GM12878 (cell line): Measurements from ENCODE around the gene OFD1. TPM values are rescaled to one million over a fixed set of nuclear protein-coding genes. Genes with fewer than 3 reads are reported as not detected.
A peak's percentile ranks its signal among the peaks of the same experiment; 100 is the strongest.

Experiments used
- ATAC-seq: fragments of 200-7000 bp; cut with Tn5 transposase; 3 replicates; pipeline ENCODE4 v1.9.1; 2020; ENCODE audit warnings: mild to moderate bottlenecking, moderate library complexity
- BruUV-seq: library from RNA; stranded (reverse); fragments of 400-500 nt; replicated peaks from 2 replicates; lab custom pipeline; 2021; lab: Mats Ljungman, UMichigan
- CTCF ChIA-PET: fragments of 300-600 bp; sonication (Branson Sonifier 250); formaldehyde crosslinking; extraction: SDS; loops from one replicate; lab custom pipeline; 2021; ENCODE audit warnings: inconsistent platforms; lab: Yijun Ruan, JAX
- POLR2A ChIA-PET: fragments of 350-600 bp; formaldehyde crosslinking; extraction: SDS; loops from one replicate; lab custom pipeline; 2021; ENCODE audit warnings: inconsistent platforms; lab: Charles Lee
- RAD21 ChIA-PET: fragments of 300-600 bp; sonication (Branson Sonifier 250); formaldehyde crosslinking; loops from one replicate; lab custom pipeline; 2023; ENCODE audit warnings: antibody characterized with exemption; ENCODE audit not compliant: unreplicated experiment; lab: Charles Lee
- SMC1A ChIA-PET: fragments of 300-600 bp; sonication (Branson Sonifier 250); formaldehyde crosslinking; loops from one replicate; lab custom pipeline; 2023; ENCODE audit not compliant: unreplicated experiment, uncharacterized antibody; lab: Charles Lee
- DNase-seq: peaks from one replicate; pipeline ENCODE4 v3.0.0-alpha.2; 2011; ENCODE audit warnings: low read depth, low spot score
- FAIRE-seq: peaks from 3 replicates; lab custom pipeline; 2011; peaks lifted over from hg19 to GRCh38; lab: Jason Lieb, UNC
- H2AFZ ChIP-seq: 2 replicates; pipeline ENCODE4 v1.6.0; 2011; ENCODE audit warnings: low read depth, low read length, control low read depth; ENCODE audit not compliant: control insufficient read depth
- H3K27ac ChIP-seq: 2 replicates; pipeline ENCODE4 v1.5.1; 2011; ENCODE audit warnings: control low read depth; ENCODE audit not compliant: control insufficient read depth, insufficient read depth
- H3K27me3 ChIP-seq, 2 experiments: replicated peaks in 1 of 2; 2 replicates each; pipeline versions ENCODE4 v1.6.0 to v1.6.1; 2011; ENCODE audit warnings: low read length in 1 of 2; ENCODE audit not compliant: control insufficient read depth in 2 of 2, insufficient read depth in 2 of 2
- H3K36me3 ChIP-seq, 2 experiments: 2 replicates each; pipeline ENCODE4 v1.5.1; 2011; ENCODE audit warnings: low read length in 1 of 2; ENCODE audit not compliant: control insufficient read depth in 2 of 2, insufficient read depth in 2 of 2
- H3K4me1 ChIP-seq: 2 replicates; pipeline ENCODE4 v1.6.1; 2011; ENCODE audit warnings: mild to moderate bottlenecking, low read length, moderate library complexity, mixed read lengths; ENCODE audit not compliant: control insufficient read depth, insufficient read depth
- H3K4me2 ChIP-seq: 2 replicates; pipeline ENCODE4 v1.6.0; 2011; ENCODE audit warnings: control low read depth; ENCODE audit not compliant: control insufficient read depth, insufficient read depth
- H3K4me3 ChIP-seq: fragments of 200-600 bp; sonication (generic); 2 replicates; pipeline ENCODE4 v1.5.1; 2016
- H3K79me2 ChIP-seq: 2 replicates; pipeline ENCODE4 v1.6.0; 2011; ENCODE audit warnings: low read length; ENCODE audit not compliant: control insufficient read depth, insufficient read depth
- H3K9ac ChIP-seq: 2 replicates; pipeline ENCODE4 v1.8.0; 2011; ENCODE audit warnings: low read length, control low read depth, mixed read lengths; ENCODE audit not compliant: control insufficient read depth, insufficient read depth
- H3K9me3 ChIP-seq: replicated peaks from 3 replicates; pipeline ENCODE4 v1.5.1; 2011; ENCODE audit warnings: mild to moderate bottlenecking, low read length; ENCODE audit not compliant: control insufficient read depth, insufficient read depth
- H4K20me1 ChIP-seq: 2 replicates; pipeline ENCODE4 v1.6.0; 2011; ENCODE audit not compliant: control insufficient read depth, insufficient read depth
- E4F1 ChIP-seq: fragments of 450-650 bp; IDR thresholded peaks from 2 replicates; pipeline ENCODE4 v1.6.1; 2018; ENCODE audit warnings: borderline replicate concordance, mild to moderate bottlenecking; ENCODE audit not compliant: partially characterized antibody
- FOXK2 ChIP-seq: fragments of 450-650 bp; IDR thresholded peaks from 2 replicates; pipeline ENCODE4 v1.6.1; 2017; ENCODE audit warnings: mild to moderate bottlenecking, moderate library complexity
- GABPA ChIP-seq: IDR thresholded peaks from 2 replicates; pipeline ENCODE4 v1.6.1; 2014; ENCODE audit warnings: antibody characterized with exemption, low read depth, mild to moderate bottlenecking, inconsistent platforms
- GATAD2B ChIP-seq: fragments of 450-650 bp; conservative IDR thresholded peaks from 2 replicates; pipeline ENCODE4 v1.6.1; 2017; ENCODE audit warnings: low read depth, mild to moderate bottlenecking, moderate library complexity
- RFX5 ChIP-seq: IDR thresholded peaks from 2 replicates; pipeline ENCODE4 v1.6.1; 2011; ENCODE audit warnings: low read depth, low read length, improper control_type of control experiment
- RUNX3 ChIP-seq: IDR thresholded peaks from 2 replicates; pipeline ENCODE4 v1.6.1; 2012; ENCODE audit warnings: low read length, inconsistent platforms
- SREBF2 ChIP-seq: IDR thresholded peaks from 2 replicates; pipeline ENCODE4 v1.6.1; 2012; ENCODE audit warnings: mild to moderate bottlenecking, low read length
- SUPT20H ChIP-seq: IDR thresholded peaks from 2 replicates; pipeline ENCODE4 v1.6.1; 2011; ENCODE audit warnings: low read depth, mild to moderate bottlenecking, low read length, moderate library complexity, borderline replicate concordance; ENCODE audit not compliant: control insufficient read depth
- ZNF384 ChIP-seq: IDR thresholded peaks from 2 replicates; pipeline ENCODE4 v1.6.1; 2012; ENCODE audit warnings: low read depth, mild to moderate bottlenecking, low read length, improper control_type of control experiment, borderline replicate concordance
- WGBS: methylation state at CpG from one replicate; pipeline ENCODE4 v1.1.6; 2016; ENCODE audit warnings: low lambda C conversion rate; ENCODE audit not compliant: insufficient replicate concordance, insufficient coverage; ENCODE audit errors: missing lambda C conversion rate; 5-methylcytosine and 5-hydroxymethylcytosine counted together
- in situ Hi-C: fragments of 300-500 bp; cut with MboI; formaldehyde crosslinking; loops from 9 replicates; pipeline ENCODE4 v1.14.3; 2018; ENCODE audit warnings: mixed read lengths
- intact Hi-C: fragments of 100-400 bp; cut with micrococcal nuclease; formaldehyde crosslinking; loops from one replicate; pipeline ENCODE4 v1.14.2; 2022; ENCODE audit not compliant: unreplicated experiment
- polyA plus RNA-seq, 11 experiments: library from polyadenylated mRNA; depleted of rRNA in 4 of 11; unstranded in 6 of 11; stranded (reverse) in 5 of 11; fragments of >200 nt; fragmentation: Nextera tagmentation in 4 of 11; fragmentation: Illumina TruSeq in 1 of 11; extraction: Ambion mirVana in 4 of 11; extraction: Trizol in 1 of 11; gene quantifications; 1 replicate in 1 of 11; 2 replicates in 10 of 11; pipeline versions ENCODE4 v1.2.1 to v1.2.3, GENCODE V29; 2011 to 2016; ENCODE audit warnings: inconsistent platforms in 2 of 11, missing spikeins in 2 of 11, low read depth in 1 of 11
- total RNA-seq, 4 experiments: library from RNA; depleted of rRNA in 3 of 4; stranded (reverse); fragments of >200 nt in 3 of 4; fragmentation: Illumina TruSeq in 1 of 4; extraction: Trizol in 1 of 4; gene quantifications; 2 replicates each; pipeline versions ENCODE4 v1.2.1 to v1.2.3, GENCODE V29; 2013 to 2021

The OFD1 gene
- total and polyA plus RNA-seq, 10 of the 15 experiments (the other 5 are each of a cell fraction or from before 2014, with no cell fraction given), result 22.4 to 77.2 (median 34.1) TPM

- TF ChIP-seq RUNX3, result peak; percentile 45; the same call in 1 of the 2 replicates
- TF ChIP-seq GABPA, result no peak
- TF ChIP-seq RFX5, result 0 out of 2 replicates have a peak, but pooled peaks have one; percentile 20
- no peak for TF ChIP-seq ZNF384
- TF ChIP-seq GATAD2B, result no peak
- no TSS peak for BruUV-seq
- Histone ChIP-seq H2AFZ (no peak overlapping the region), H3K4me3 (no peak overlapping the region), H3K4me2 (0 out of 2 replicates have a peak overlapping the region, but pooled peaks have one; percentile 8), H3K9ac (no peak overlapping the region), H3K9me3 (no peaks in the 10 kb centered on the region), H4K20me1 (no peaks in the 10 kb centered on the region), H3K27me3 (no peaks in the 10 kb centered on the region), H3K36me3 (peaks cover 0 to 5% of the 10 kb centered on the region in 2 experiments; a peak in 3 of 4 replicates), H3K4me1 (peaks cover 56% of the 10 kb centered on the region), H3K79me2 (no peaks in the 10 kb centered on the region; the same call in none of the 2 replicates), H3K27ac (peak overlapping the region; percentile 33; the same call in 1 of the 2 replicates)
- CTCF ChIA-PET, result interaction anchor here (1.1 to 1.8 kb wide), 8 partner anchors 9 to 277 kb away, joined by 3 to 6 read pairs (median 4); no protein-coding TSS in a partner anchor
- POLR2A ChIA-PET, result interaction anchor here (0.5 to 1.6 kb wide), 4 partner anchors 9 to 815 kb away, joined by 3 to 7 read pairs (median 4); no protein-coding TSS in a partner anchor
- RAD21 ChIA-PET, result interaction anchor here (0.7 to 15.7 kb wide), 6 partner anchors 19 to 277 kb away, joined by 3 to 175 read pairs (median 5); no protein-coding TSS in a partner anchor
- in situ Hi-C loops, result no loop called here
- FAIRE-seq (peak; percentile 27), DNase-seq (no peak), ATAC-seq (peak; percentile 31)
- intact Hi-C loops, result no loop called here
- SMC1A ChIA-PET, result interaction anchor here (0.9 to 3.4 kb wide), 16 partner anchors 9 to 284 kb away, joined by 3 to 24 read pairs (median 4); partner anchors contain the start of genes OFD1 and TRAPPC2
- 32% methylated on average over 1 of the region's 1 CpG for WGBS
These were observed 20.7 kb downstream of the OFD1 start for GRCh38 chrX:13755254-13755653.

GRCh38 chrX:13756381-13756780 lies 21.8 kb downstream of the OFD1 start:
- Histone ChIP-seq H3K36me3 (peaks cover 2 to 5% of the 10 kb centered on the region in 2 experiments; a peak in 3 of 4 replicates), H3K9me3 (no peaks in the 10 kb centered on the region), H2AFZ (no peak overlapping the region), H3K79me2 (no peaks in the 10 kb centered on the region; the same call in none of the 2 replicates), H3K27me3 (no peaks in the 10 kb centered on the region), H3K27ac (no peak overlapping the region), H3K4me2 (no peak overlapping the region), H3K4me1 (peaks cover 56% of the 10 kb centered on the region), H3K4me3 (no peak overlapping the region), H3K9ac (no peak overlapping the region), H4K20me1 (no peaks in the 10 kb centered on the region)
- in situ Hi-C loops (no loop called here), intact Hi-C loops (no loop called here)
- DNase-seq, result no peak
- WGBS, result 88% methylated on average over 4 of the region's 4 CpGs
- ChIA-PET SMC1A (interaction anchor here (0.6 to 3.4 kb wide), 5 partner anchors 10 to 79 kb away, joined by 3 to 24 read pairs (median 5); partner anchors contain the start of genes OFD1 and TRAPPC2), POLR2A (interaction anchor here (7.2 kb wide), 1 partner anchor 59 kb away, joined by 31 read pairs; no protein-coding TSS in a partner anchor), RAD21 (interaction anchor here (1.7 to 15.7 kb wide), 2 partner anchors 61 to 97 kb away, joined by 7 to 175 read pairs; no protein-coding TSS in a partner anchor), CTCF (interaction anchor here (1.1 to 1.6 kb wide), 2 partner anchors 48 to 63 kb away, joined by 3 read pairs; no protein-coding TSS in a partner anchor)
- no peak for ATAC-seq
- no peak for FAIRE-seq
- BruUV-seq, result no TSS peak
- TF ChIP-seq FOXK2 (no peak), SUPT20H (no peak), SREBF2 (no peak), E4F1 (no peak)
